SHP77 (cell line): ENCODE data around the gene E2F7.

Source experiments
- DNase-seq, 2 experiments: peaks; one replicate each; lab custom pipeline; 2025; lab: John Stamatoyannopoulos, UW

E2F7 gene

DNA sequence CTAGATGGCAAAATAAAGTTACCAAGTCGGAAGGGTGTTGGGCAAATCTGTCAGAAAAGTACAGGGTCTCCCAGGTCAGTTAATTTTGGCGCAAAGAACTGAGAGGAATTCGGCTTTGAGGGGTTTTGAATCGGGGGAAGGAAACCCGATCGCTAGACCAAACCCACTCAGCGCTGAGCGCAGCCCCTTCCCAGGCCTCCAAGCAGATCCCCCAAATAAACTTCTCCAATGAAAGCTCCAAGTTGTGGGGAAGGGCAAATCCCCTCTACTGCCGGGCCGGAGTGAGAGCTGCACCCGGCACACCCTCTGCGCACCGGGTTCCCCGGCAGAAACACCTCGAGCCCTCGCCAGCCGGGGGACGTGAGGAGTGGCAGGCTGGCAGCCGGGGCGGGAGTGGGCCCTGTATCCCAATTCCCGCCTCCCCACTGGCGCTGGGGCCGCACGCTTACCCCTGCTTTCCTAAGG is 441 bp downstream of the E2F7 start:
- DNase-seq, result peak; percentile 28 to 51

DNA sequence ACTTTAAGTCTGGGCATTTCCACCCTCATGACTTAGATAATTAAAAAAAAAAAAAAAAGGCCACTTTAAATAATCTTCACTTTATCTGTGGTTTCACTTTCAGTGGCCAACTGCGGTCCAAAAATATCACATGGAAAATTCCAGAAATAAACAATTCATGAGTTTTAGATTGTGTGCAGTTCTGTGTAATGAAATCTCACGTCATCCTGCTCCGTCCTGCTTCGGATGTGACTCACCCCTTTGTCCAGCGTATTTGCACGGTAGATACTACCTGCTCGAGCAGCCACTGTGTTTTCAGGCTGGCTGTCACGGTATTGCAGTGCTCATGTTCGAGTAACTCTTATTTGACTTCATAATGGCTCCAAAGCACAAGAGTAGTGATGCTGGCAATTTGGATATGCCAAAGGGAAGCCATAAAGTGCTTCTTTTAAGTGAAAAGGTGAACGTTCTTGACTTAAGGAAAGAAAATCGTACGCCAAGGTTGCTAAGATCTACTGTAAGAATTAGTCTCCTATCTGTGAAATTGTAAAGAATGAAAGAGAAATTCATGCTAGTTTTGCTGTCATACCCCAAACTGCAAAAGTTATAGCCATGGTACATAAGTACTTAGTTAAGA is 2.4 kb downstream of the E2F7 start:
- no peak for DNase-seq

DNA sequence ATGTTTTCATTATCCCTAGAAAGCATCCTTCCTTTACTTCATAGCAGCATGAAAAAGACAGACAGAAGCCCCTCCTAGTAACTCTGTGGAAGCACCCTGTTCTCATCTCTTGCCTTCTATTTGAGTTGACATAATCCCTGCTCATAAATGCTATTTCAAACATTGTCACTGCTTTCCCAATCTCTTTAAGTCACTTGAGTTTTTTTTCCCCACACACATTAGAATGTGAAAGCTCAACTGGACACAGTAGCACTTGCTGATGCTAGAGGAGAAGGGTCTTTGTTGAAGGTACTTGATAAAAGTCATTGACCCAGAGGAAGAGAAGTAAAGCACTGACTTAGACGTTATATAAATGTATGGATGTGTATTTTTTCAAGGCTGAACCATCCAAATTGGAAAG is 3.0 kb downstream of the E2F7 start:
- DNase-seq, result no peak

DNA sequence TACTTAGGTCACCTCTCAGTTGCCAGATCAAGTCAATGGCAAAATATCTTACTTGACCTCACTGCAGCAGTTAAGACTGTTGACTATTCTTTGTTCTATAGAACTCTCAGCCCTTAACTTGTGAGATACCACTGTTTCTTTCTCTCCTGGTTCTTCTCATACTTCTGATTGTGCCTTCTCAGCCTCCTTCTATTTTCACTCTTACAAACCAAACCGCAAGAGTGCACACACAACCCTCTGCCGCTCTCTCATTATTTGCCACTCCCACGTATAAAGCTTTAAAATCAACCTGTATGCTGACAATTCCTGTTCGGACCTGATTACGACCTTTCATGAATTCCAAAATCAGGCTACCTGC is 4.5 kb downstream of the E2F7 start:
- no peak for DNase-seq

DNA sequence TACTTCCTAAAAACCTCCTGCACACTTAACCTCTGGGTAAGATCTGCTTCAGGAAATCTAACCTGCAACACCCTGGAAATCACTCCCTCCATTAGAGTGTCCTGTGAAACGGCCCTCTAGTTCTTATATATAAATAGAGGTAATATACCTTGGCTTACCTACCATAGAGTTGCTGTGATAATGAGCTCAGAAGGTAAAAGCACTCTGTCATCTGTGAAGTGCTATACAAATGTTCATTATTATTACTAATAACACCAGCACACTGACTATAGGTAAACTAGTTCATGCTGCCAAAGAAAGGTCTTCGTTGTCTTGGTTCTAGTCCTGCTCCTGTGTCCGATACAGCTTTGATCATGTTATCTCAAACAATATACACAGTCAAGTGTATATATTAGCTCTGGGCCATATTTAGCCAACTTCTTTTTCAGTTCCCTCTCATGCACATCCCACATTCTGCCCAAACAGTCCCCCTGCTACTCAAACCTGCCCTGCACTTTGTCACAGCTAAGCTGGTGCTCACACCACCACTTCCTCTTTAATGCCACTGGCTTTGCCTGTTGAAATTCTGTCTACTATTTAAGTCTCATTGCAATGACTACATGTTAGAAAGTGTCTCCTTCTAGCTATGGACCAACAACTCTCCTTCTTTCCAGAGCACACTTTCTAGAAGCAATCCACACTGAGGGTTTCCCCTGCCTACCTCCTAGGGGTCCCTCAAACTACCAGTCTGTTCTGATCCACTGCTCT is 5.1 kb downstream of the E2F7 start:
- DNase-seq, result no peak

DNA sequence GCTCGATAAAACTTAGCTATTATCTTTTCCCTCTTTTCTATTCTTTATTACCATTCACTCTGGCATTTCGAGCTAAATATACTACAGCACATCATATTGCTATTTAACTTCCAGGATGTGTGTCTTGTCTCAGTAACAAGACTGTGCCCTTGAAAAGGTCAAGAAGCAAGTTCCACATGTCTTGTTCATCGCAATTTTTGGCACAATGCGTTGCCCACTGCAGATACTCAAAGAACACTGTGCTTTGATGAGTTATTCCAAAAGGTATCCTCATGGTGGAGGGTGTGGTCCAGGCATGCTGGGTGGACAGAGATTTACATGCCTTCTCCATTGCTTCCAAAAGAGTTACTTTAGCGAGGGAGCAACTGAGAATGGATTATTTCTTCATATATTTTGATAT is 6.6 kb downstream of the E2F7 start:
- DNase-seq, result no peak

DNA sequence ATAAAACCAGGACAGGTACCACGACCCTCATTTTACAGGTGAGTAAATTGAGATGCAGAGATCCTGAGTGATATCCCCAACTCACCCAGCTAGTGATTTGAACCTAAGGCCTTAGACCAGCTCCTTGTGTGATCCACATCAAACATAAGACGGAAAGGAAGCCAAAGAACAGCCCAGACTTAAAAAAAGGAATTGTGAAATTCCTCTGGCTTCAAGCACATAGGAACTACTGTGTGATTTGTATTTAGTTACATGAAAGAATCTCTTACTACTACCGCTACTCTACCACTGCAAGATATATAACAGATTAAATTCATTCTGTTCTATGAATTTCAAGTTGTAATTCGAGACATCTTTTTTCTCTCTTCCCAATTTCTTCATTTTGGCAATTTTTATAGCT is 10.5 kb downstream of the E2F7 start:
- no peak for DNase-seq

DNA sequence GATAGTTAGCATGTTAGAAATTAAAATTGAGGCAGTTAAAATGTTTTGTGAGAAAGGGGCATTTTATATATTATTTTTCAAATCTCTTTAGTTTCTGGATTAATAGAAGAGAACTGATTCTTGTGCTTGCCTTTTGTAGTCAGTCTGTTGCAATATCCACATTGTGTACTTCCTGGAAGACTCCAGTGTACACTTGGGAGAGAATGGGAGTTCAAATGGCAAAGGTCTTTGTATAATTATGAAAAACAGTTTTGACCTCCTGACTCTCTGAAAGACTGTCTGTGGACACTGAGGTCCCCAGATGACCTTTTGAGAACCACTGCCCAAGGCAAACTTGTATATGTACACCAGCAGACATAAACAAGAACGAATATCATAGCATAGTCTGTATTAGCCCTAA is 12.1 kb downstream of the E2F7 start:
- DNase-seq, result no peak

DNA sequence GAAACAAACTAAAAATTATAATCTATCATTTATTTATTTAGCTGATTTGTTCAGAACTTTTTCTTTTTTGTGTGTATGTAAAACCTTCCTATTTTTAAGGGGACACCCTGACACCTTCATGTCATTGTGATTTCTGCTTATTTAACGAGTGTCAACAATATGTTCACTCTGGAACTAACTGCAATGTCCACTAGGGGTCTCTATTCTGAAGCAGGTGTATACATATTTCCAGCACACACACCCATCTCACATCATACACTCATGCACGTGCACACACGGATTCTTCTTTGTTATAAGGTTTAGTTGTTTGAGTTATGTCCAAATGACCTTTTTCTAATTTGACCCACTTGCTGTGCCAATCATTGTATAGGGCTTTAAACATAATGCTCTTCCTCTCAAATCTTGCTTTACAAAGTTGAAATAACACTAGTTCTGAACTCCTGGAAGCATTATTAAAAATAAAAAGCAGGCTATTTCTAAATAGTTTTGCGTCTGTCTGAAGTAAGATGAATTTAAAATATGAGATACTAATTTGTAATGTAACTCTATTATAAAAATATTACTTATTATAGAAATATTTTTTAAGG is 15.5 kb downstream of the E2F7 start:
- DNase-seq, result peak; percentile 52 to 69

DNA sequence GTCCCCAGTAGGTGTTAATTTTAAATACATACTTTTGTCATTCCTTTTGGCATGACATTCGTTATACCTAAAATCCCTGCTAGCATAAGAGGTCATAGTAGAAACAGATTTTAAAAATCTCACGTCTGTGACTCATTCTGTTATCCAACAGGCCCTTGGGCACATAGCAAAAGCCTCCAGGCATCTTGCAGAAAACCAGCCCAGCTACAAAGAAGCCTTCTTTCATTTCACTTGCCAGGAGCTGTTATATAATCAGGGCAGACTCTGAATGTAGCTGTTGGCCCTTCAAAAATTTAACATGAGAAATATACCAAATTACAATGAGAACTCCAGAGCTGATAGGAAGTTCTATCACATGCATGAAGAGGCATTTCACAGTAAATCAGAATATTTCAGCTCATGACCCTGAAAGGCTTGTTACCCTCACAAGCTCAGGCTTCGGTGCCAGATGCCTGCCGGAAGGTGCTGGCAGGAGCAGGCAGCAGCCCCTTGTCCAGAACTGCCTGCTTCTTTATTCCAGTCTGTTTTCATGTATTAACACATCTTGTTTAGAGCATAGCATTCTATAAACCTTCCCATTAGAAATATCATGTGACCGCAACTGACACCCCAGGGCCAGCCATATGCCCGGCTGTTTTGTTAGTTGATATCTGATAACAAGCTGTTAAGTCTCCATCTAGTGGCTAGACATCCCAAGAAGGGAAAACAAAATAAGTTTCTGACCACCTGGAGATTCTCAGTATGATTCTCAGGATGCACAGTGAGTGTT is 17.8 kb downstream of the E2F7 start:
- no peak for DNase-seq

DNA sequence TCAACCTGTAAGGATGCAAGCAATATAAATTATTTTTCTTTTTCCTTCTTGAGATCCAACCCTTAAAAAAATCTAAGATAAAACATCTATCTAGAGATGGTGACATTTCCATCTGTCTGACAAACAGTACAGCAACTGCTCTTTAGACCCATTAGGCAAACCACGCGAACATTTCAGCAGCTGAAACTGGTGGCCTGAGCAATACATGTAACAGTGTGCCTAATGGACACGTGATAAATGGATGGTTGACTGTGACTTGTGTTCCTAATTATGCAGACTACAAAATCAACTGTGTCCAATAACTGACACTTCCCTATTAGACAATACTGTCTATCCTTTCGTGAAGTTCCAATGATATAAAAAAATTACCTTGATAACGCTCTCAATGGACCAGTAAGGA is 18.9 kb downstream of the E2F7 start:
- no peak for DNase-seq

DNA sequence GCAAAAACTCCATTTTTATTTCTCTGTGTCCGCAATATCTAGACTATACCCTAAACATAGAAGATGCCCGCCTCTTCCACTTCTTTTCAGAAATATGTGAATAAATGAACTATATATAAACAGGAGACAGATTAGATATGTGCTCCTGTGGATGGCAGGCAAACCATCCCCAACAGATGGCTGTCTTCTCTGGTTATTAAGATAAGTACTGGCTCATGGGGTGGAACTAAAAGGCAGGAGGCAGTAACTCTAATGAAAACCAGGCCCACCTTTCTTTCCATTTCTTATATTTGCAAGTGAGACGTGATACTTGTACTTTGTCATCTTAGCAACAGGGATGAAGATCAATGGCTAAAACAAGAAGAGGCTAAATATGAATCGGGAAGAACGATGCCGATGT is 20.2 kb downstream of the E2F7 start:
- no peak for DNase-seq

DNA sequence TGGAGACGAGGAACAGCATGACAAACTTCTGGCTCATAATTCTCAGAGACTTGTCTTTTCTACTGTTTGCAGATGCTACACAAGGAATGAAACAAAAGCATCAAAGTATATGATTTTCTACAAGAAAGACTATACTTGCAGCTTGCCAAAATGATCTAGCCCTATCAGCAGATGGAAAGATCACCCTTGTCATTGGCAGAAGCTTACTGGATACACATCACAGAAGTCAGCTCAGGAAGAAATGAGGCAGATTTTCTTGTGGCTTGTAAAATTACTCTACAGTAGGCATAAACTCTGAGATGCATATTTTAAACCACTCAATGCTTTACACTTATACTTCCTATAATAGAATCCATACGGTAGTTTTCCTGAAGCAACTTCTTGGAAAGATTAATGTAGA is 20.6 kb downstream of the E2F7 start:
- DNase-seq, result no peak

DNA sequence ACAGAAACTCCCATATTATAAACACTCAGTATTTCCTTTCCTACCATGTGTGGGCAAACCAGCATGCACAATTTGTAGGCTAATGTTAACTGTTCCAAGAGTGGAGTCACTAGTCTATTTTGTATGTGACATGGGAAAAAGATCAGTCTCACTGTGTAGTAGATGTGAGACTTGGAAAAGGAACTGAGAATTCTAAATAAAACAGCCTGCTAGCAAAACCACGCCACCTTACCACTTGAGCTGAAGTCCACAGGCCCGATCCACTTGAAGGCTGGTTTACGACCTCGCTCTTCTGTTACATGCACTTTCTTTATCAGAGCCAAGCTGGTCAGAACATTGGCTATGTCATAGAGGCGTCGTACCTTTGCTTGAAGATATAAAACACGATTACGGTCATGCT is 22.5 kb downstream of the E2F7 start:
- DNase-seq, result no peak

DNA sequence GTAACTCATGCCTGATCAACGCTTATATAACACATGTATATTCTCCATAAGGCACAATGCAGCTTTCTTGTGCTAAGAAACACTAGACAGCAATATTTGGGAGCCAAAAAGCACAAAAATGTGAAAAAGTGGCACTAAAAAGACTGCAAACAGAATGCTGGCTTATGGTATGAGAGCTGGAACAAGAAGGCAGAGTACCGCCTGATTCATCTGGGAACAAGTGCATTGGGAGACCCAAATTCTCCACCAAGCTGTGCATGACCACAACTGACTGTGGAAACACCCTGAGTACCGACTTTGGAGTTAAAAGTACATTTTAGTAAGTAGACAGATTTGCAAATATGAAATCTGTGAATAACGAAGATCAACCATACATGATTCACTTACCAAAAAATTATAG is 25.1 kb downstream of the E2F7 start:
- DNase-seq, result no peak

DNA sequence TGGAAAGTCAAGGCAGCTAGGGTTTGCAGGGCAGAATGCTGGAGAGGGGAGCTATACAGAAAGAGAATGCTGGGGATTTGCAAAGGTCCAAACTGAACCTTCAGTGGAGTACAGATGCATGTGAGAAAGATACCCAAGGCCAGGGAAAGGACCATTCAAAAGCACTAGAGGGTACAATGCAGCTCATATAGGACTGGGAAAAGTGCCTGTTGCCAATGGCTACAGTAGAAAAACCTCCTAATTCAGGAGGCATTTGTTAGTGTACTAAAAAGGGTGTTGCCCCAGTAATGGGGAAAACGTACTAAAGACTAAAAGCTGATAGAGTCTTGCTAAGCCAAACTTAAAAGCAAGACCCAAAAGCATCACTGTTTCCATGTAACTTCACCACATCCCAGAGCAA is 30.1 kb downstream of the E2F7 start:
- no peak for DNase-seq

DNA sequence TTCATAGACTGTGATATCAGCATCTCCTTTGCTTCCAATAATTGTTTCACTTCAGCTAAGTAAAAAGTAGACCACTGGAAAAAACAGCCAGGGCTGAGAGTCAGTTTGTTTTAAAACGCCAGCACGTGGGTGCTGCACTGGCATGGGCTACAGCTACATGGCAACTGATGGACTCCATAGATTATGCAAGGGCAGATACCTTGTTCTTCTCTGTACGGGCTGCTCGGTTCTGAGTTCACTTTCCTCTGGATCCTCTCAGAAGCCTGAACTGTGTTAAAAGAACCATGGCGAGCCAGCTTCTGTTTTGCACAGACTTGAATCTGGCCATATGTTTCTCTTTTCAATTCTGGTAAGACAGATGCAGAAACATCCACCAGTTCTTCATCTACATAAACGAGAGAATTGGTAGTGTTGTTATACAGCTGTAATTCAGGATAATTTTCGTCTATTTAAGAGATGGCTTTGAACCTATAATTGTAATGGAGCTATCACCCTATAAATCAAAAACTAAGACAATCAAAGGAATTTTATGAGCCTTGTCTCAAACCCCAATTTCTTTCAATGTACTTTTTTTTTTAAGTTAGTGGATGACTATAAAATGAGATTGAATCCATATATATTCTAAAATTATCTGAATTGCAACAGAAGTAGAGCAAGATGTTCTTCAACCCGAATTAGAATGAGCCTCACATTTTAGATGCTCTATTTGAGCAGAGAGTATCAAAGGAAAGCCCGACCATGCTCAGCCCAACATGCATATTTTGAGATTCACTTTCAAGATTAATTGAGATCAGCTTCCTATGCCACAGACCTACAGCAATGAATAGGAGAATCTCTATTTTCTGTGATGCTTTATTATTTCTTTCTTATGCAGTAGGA is 31.5 kb downstream of the E2F7 start:
- DNase-seq, result no peak

DNA sequence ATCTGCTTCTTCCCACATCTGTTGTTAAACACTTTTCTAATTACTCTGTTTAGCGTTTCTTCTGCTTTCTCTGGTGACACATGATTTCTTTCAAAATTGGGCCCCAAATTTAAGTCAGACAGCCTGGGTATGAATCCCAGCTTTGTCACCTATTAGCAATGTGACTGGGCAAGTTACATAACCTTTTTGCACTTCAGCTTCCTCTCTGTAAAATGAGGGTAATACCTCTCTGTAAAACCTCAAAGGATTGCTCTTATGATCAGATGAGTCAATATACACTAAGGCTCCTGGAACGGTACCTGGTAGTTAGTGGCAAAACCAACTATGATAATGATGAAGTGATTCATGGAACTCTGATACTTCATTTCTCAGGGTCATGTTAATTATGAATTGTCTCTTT is 33.0 kb downstream of the E2F7 start:
- DNase-seq, result no peak

DNA sequence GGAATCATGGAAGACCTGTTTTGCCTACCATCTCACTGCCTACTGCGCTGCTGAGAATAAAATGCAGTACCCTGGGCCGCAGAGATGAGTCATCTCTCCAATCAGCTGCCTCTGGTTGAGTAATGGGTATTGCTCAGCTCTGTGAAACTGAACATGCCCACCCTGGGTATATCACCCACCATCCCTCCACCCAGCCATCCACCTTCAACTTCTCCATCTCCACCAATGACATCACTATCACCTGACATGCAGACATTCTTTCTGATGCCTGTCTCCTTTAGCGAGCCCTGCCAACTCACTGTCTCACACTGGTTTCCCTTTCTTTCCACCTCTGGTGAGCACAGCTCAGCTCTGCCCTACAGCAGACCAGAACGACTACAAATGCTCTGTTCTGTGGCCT is 33.6 kb downstream of the E2F7 start:
- no peak for DNase-seq

DNA sequence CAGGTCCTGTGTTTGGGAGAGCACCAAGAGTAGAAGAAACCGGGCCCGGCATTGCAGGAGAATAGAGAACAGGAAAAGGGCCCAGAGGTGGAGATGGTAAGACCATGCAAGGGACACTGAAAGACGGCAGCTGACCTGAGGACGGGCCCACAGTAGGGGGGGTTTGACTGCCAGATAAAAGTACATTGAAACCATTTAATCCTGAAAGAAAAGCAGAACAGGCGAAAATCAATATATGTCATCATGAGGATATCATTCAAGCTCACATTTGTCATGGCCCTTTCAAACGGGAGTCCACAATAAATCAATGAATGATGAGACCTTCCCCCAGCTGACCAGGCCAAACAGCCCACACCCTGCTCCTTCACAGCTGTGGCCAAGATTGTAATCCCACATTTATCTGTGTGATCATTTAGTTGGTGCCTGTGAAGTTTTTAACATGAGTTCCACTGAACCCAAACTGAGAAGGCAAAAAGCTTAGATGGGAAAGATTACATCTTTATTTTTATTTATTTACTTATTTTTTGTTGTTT is 39.5 kb downstream of the E2F7 start:
- DNase-seq, result no peak

DNA sequence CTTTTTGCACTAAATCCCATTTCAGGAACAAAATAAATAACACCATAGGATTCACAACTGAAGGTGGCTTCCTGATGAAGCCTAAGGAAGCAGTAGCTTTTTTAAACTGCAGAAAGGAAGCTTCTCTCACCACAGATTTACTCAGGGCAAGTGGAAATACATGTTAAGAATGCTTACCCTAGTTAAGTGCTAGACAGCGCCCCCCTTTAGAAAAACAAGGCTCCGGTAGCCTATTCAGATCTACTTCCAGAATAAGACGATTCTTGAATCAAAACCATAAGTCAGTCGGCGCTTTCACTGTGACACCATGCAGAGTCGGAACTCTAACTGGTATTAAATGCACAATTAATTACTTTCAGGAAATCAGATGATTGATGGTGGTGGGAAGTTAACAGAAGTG is 41.9 kb downstream of the E2F7 start:
- no peak for DNase-seq

DNA sequence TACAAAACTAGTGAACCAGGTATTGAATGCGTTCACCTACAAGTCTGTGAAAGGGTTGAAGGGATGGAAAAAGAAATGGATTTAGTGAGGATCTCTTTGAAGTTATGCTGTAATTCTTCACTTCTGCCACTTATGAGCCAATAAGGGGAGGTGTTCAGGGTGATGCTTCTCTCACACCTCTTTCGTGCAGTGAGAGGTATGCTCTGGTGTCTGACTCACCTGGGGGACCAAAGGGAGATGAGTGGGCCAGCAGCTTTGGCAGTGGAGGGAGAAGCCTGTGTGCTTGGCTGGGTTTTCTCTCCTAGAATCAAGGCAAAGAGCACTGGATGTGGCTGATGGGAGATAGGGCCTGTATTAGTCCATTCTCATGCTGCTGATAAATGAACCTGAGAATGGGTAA is 45.4 kb downstream of the E2F7 start:
- DNase-seq, result no peak
